ENCODE data around the gene QRSL1. TPM values are rescaled to one million over a fixed set of nuclear protein-coding genes. Genes with fewer than 3 reads are reported as not detected.

QRSL1 gene
- total and polyA plus RNA-seq, 12 donors: 4.8 to 23.0 (median 11.0) TPM

DNA sequence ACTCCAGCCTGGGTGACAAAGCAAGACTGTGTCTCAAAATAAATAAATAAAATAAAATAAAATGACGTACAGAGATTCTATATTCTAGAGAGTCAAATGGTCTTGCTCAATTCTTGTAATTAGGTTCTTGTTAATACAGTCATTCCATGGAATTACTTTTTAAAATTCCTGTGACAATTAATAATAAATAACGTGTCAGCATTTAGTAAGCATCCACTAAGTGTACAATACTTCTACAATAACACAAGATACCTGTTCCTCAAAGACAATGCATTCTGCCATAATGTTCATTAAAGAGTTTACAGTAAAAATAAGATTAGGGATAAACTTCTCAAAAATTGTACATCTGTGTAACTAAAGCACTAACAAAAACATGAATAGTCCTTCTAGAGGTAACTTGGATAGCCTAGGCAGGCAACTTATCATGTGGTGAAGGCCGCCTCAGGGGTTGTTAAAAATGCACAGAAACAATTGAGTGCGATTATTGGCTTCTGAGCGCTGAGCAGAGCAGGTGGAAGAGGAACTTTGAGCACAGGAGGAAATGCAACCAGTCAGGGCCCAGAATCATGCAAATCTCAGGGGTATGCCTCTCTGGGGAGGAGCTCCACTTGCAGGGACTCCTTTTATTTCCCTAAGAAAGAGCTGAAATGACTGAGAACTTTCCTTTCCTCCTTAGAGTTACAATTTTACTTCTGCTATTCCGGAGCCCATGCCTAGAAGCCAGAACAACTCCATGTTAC, 37.1 kb downstream of the QRSL1 start:
- no peaks in the 10 kb centered on the region for H3K4me1 ChIP-seq (replicated peaks in 1 of 2)
- H3K27me3 ChIP-seq: no peaks in the 10 kb centered on the region
- WGBS, 4 donors: 83 to 89% (median 84%) methylated on average over 6 of the region's 6 CpGs
- TF ChIP-seq POLR2A (IDR thresholded peaks at IDR 0.05): no peak
- TF ChIP-seq, protein P1, sequence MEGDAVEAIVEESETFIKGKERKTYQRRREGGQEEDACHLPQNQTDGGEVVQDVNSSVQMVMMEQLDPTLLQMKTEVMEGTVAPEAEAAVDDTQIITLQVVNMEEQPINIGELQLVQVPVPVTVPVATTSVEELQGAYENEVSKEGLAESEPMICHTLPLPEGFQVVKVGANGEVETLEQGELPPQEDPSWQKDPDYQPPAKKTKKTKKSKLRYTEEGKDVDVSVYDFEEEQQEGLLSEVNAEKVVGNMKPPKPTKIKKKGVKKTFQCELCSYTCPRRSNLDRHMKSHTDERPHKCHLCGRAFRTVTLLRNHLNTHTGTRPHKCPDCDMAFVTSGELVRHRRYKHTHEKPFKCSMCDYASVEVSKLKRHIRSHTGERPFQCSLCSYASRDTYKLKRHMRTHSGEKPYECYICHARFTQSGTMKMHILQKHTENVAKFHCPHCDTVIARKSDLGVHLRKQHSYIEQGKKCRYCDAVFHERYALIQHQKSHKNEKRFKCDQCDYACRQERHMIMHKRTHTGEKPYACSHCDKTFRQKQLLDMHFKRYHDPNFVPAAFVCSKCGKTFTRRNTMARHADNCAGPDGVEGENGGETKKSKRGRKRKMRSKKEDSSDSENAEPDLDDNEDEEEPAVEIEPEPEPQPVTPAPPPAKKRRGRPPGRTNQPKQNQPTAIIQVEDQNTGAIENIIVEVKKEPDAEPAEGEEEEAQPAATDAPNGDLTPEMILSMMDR (IDR thresholded peaks at IDR 0.05): no peak
- H3K4me3 ChIP-seq: no peak overlapping the region
- H3K9me3 ChIP-seq (replicated peaks in 1 of 3): no peaks in the 10 kb centered on the region
- H3K27ac ChIP-seq: no peak overlapping the region
- DNase-seq: no peak
- intact Hi-C loops (cut with DNase I): no loop called here
- peaks cover 0 to 10% of the 10 kb centered on the region in 2 donors for H3K36me3 ChIP-seq (replicated peaks in 1 of 2)

DNA sequence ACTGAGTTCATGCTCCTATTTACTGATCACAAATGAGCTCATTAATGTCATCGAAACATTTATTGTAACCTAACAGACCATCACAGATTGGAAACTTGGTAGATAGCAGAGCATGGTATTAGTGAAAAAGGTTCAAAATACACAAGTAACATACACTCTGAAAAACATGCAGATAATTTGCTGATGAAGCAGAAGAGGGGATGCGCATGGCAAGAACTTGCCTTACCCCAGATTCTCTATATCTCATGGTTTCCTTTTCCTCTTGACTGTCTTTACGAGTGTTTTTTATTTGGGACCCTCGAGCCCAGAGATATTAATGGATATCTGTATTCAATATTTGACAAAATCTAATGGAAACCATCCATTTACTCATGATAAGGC, 37.6 kb downstream of the QRSL1 start:
- intact Hi-C loops (cut with DNase I): no loop called here
- no peaks in the 10 kb centered on the region for H3K9me3 ChIP-seq (replicated peaks in 1 of 3)
- no peaks in the 10 kb centered on the region for H3K27me3 ChIP-seq
- peaks cover 0 to 10% of the 10 kb centered on the region in 2 donors for H3K36me3 ChIP-seq (replicated peaks in 1 of 2)
- H3K4me3 ChIP-seq: no peak overlapping the region
- H3K4me1 ChIP-seq (replicated peaks in 1 of 2): no peaks in the 10 kb centered on the region
- TF ChIP-seq POLR2A (IDR thresholded peaks at IDR 0.05): no peak
- H3K27ac ChIP-seq: no peak overlapping the region
- 93 to 98% (median 96%) methylated on average over 4 of the region's 4 CpGs for WGBS, 4 donors
- no peak for DNase-seq

DNA sequence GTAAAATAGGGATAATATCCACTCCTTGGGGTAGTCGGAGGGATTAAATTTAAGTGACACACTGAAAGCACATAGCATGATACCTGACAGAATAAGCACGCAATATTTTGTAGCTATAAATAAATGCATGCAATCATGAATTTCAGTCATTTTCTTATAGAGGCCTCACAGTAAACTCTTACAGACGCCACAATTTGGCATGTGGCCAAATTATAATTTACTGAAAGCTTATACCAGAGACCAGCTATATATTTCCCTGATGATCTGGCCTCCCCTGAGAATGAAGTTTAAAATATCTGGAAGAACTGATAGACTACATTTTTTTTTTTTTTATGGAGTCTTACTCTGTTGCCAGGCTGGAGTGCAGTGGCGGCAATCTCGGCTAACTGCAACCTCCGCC, 40.9 kb downstream of the QRSL1 start:
- Histone ChIP-seq H3K27ac (no peak overlapping the region), H3K36me3 (replicated peaks in 1 of 2) (no peaks in the 10 kb centered on the region), H3K9me3 (replicated peaks in 1 of 3) (no peaks in the 10 kb centered on the region), H3K27me3 (no peaks in the 10 kb centered on the region), H3K4me3 (no peak overlapping the region), H3K4me1 (replicated peaks in 1 of 2) (no peaks in the 10 kb centered on the region)
- TF ChIP-seq, protein P1 (IDR thresholded peaks at IDR 0.05): no peak
- no peak for TF ChIP-seq POLR2A (IDR thresholded peaks at IDR 0.05)
- intact Hi-C loops (cut with DNase I): no loop called here
- DNase-seq: no peak
- WGBS, 4 donors: 83 to 93% (median 88%) methylated on average over 6 of the region's 6 CpGs

DNA sequence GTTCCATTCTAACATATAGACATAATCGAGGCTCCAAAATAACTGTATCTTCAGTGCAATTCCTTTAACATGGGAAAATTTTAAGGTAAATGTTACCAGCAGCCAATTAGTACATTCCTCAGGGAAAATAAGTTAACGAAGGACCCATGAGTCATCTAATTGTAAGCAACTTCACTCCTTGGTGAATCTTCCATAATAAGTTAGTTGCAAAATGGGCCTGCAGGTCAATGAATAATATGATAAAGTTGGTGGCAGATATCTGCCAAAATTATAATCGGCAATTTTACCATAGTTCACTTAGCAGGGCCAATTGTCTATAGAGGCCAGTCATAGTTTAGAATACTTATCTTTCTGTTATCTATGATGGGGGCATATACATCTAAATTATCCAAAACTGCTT, 42.3 kb downstream of the QRSL1 start:
- H3K4me3 ChIP-seq: no peak overlapping the region
- DNase-seq: no peak
- no peaks in the 10 kb centered on the region for H3K36me3 ChIP-seq (replicated peaks in 1 of 2)
- no peaks in the 10 kb centered on the region for H3K9me3 ChIP-seq (replicated peaks in 1 of 3)
- no peak overlapping the region for H3K27ac ChIP-seq
- H3K4me1 ChIP-seq (replicated peaks in 1 of 2): no peaks in the 10 kb centered on the region
- TF ChIP-seq POLR2A (IDR thresholded peaks at IDR 0.05): no peak
- TF ChIP-seq, protein P1 (IDR thresholded peaks at IDR 0.05): no peak
- intact Hi-C loops (cut with DNase I): no loop called here
- H3K27me3 ChIP-seq: no peaks in the 10 kb centered on the region
- 86 to 95% (median 90%) methylated on average over 3 of the region's 3 CpGs for WGBS, 4 donors
